Measurements from ENCODE around the gene FAM228B. TPM values are rescaled to one million over a fixed set of nuclear protein-coding genes. Genes with fewer than 3 reads are reported as not detected.

FAM228B gene
- total and polyA plus RNA-seq, 9 of the 15 experiments (the other 6 are each of a cell fraction or from before 2014, with no cell fraction given): 1.1 to 3.7 (median 2.6) TPM

DNA sequence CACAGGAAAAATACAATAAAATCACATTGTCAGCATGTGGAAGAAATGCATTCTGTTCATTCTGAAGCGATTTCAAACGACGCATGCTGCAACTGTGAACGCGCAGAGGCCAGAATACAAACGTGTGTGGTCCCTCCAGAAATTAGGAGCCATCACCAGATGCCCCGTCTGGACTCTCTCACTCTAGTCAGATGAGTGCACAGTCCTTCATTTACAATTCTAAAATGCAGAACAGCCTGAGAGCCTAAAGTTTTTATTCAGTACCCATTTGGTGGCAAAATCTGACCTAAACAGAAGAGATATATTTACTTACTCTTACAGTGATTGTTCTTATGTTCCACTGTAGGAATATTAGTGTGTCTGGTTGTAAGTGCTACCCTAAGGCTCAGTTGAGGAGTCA is 88.1 kb downstream of the FAM228B start (continued):
- TF ChIP-seq, protein P1, sequence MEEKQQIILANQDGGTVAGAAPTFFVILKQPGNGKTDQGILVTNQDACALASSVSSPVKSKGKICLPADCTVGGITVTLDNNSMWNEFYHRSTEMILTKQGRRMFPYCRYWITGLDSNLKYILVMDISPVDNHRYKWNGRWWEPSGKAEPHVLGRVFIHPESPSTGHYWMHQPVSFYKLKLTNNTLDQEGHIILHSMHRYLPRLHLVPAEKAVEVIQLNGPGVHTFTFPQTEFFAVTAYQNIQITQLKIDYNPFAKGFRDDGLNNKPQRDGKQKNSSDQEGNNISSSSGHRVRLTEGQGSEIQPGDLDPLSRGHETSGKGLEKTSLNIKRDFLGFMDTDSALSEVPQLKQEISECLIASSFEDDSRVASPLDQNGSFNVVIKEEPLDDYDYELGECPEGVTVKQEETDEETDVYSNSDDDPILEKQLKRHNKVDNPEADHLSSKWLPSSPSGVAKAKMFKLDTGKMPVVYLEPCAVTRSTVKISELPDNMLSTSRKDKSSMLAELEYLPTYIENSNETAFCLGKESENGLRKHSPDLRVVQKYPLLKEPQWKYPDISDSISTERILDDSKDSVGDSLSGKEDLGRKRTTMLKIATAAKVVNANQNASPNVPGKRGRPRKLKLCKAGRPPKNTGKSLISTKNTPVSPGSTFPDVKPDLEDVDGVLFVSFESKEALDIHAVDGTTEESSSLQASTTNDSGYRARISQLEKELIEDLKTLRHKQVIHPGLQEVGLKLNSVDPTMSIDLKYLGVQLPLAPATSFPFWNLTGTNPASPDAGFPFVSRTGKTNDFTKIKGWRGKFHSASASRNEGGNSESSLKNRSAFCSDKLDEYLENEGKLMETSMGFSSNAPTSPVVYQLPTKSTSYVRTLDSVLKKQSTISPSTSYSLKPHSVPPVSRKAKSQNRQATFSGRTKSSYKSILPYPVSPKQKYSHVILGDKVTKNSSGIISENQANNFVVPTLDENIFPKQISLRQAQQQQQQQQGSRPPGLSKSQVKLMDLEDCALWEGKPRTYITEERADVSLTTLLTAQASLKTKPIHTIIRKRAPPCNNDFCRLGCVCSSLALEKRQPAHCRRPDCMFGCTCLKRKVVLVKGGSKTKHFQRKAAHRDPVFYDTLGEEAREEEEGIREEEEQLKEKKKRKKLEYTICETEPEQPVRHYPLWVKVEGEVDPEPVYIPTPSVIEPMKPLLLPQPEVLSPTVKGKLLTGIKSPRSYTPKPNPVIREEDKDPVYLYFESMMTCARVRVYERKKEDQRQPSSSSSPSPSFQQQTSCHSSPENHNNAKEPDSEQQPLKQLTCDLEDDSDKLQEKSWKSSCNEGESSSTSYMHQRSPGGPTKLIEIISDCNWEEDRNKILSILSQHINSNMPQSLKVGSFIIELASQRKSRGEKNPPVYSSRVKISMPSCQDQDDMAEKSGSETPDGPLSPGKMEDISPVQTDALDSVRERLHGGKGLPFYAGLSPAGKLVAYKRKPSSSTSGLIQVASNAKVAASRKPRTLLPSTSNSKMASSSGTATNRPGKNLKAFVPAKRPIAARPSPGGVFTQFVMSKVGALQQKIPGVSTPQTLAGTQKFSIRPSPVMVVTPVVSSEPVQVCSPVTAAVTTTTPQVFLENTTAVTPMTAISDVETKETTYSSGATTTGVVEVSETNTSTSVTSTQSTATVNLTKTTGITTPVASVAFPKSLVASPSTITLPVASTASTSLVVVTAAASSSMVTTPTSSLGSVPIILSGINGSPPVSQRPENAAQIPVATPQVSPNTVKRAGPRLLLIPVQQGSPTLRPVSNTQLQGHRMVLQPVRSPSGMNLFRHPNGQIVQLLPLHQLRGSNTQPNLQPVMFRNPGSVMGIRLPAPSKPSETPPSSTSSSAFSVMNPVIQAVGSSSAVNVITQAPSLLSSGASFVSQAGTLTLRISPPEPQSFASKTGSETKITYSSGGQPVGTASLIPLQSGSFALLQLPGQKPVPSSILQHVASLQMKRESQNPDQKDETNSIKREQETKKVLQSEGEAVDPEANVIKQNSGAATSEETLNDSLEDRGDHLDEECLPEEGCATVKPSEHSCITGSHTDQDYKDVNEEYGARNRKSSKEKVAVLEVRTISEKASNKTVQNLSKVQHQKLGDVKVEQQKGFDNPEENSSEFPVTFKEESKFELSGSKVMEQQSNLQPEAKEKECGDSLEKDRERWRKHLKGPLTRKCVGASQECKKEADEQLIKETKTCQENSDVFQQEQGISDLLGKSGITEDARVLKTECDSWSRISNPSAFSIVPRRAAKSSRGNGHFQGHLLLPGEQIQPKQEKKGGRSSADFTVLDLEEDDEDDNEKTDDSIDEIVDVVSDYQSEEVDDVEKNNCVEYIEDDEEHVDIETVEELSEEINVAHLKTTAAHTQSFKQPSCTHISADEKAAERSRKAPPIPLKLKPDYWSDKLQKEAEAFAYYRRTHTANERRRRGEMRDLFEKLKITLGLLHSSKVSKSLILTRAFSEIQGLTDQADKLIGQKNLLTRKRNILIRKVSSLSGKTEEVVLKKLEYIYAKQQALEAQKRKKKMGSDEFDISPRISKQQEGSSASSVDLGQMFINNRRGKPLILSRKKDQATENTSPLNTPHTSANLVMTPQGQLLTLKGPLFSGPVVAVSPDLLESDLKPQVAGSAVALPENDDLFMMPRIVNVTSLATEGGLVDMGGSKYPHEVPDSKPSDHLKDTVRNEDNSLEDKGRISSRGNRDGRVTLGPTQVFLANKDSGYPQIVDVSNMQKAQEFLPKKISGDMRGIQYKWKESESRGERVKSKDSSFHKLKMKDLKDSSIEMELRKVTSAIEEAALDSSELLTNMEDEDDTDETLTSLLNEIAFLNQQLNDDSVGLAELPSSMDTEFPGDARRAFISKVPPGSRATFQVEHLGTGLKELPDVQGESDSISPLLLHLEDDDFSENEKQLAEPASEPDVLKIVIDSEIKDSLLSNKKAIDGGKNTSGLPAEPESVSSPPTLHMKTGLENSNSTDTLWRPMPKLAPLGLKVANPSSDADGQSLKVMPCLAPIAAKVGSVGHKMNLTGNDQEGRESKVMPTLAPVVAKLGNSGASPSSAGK (IDR thresholded peaks at IDR 0.05): no peak
